GM21381 (cell line): ENCODE measurements around the gene CBX3.
"Not testable (repeated sequence)": the region's sequence is repeated elsewhere in the genome, so short reads cannot be mapped to it uniquely, and the experiment has no call there.

ENCODE experiments used
- ATAC-seq: cut with Tn5 transposase; IDR thresholded peaks from one replicate; pipeline ENCODE4 v1.9.1; 2021; ENCODE audit warnings: mild to moderate bottlenecking, moderate library complexity; ENCODE audit not compliant: unreplicated experiment

CBX3 gene

GRCh38 chr7:26187380-26188205, 14.0 kb upstream of the CBX3 start:
- no peak for ATAC-seq

GRCh38 chr7:26188206-26188956, 13.2 kb upstream of the CBX3 start:
- no peak for ATAC-seq

GRCh38 chr7:26188957-26189541, 12.5 kb upstream of the CBX3 start:
- ATAC-seq: no peak

DNA sequence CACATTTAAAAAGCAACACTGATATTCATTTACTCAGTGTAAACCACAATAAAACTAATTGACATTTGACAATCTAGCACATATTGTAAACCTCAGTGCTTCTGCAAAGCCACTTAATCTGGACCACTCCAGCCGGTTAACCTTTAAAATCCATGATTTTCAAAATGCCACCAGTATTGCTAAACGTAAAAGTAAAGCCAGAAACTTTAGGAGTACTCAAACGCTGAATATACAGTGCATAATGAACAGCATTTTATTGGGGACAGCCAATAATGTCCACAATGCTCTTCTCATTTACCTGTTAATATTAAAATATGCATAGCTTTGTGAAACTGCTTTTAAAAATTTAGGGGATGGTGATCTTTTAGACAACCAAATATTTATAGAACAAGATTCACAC, 11.8 kb upstream of the CBX3 start:
- no peak for ATAC-seq

GRCh38 chr7:26190417-26190869, 11.1 kb upstream of the CBX3 start:
- ATAC-seq: no peak

DNA sequence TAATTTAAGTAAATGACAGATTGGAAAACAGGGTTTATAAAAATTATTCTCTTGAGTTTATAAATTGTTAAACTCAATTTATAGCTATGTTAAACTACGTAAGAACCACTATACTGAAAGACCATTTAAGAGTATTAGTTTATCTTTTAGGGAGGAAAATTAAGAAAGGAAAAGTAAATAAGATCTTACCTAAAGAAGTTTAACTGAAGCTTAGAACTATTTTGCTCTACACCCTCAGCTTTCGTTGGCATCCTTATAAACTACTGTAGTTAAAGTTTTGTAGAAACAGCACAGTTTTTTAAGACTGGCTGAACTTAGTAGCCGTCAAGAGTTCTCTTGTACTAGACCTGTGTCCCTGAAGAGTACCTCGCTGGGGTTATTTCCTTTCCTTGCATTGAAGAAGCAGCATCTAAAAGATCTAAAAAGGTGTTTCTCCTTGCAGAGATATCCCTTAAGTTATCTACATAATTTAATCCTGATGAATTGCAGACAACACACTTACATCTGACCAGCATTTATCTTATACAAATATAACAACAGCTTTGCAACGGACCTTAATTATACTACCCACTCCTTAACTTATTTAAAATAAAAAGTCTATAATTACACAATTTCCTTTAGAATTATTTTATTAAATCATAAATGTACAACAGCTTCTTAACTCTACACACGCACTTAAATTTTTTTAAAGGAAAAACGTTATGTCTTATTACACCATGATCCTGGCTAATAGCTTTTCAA, 10.1 kb upstream of the CBX3 start:
- ATAC-seq: no peak

- no peak for ATAC-seq
Measured at GRCh38 chr7:26191974-26192479, 9.5 kb upstream of the CBX3 start.

GRCh38 chr7:26192485-26193087, 9.0 kb upstream of the CBX3 start:
- no peak for ATAC-seq

- ATAC-seq: no peak
Measured at GRCh38 chr7:26193432-26194207, 7.9 kb upstream of the CBX3 start.

DNA sequence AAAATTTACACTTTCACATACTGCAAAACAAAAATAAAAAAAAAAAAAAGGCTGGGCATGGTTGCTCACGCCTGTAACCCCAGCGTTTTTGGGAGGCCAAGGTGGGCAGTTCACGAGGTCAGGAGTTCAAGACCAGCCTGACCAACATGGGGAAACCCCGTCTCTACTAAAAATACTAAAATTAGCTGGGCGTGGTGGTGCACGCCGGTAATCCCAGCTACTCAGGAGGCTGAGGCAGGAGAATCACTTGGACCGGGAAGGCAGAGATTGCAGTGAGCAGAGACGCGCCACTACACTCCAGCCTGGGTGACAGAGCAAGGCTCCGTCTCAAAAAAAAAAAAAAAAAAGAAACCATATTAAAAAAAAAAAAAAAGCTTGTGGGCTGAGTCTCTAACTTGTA, 6.8 kb upstream of the CBX3 start:
- ATAC-seq: not testable (repeated sequence)

DNA sequence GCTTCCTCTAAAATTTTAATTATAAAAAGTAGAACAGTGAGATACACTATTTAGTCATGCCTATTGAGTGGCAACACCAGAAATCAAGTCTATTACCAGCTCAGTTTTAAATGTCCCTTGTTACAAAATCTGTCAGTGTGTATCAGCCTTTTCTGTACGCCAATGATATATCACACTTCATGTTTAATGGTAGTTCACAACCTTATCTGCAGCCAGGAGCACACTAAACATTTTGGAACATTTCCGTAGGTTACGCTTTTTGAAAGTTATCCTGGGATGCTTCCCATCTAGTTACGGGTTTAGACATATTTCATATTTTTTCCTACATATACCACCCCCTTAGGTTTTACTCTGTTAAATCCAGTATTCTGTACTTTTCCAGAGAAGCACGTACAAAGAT, 6.4 kb upstream of the CBX3 start:
- ATAC-seq: no peak

- ATAC-seq: no peak
Measured at GRCh38 chr7:26195867-26196657, 5.5 kb upstream of the CBX3 start.

- ATAC-seq: no peak
Measured at GRCh38 chr7:26197153-26198115, 4.1 kb upstream of the CBX3 start.

GRCh38 chr7:26198133-26198780, 3.3 kb upstream of the CBX3 start:
- ATAC-seq: no peak

- no peak for ATAC-seq
Measured at GRCh38 chr7:26198781-26199169, 2.8 kb upstream of the CBX3 start.

GRCh38 chr7:26199301-26200037, 2.1 kb upstream of the CBX3 start:
- ATAC-seq: no peak

- ATAC-seq: no peak
Measured at GRCh38 chr7:26200038-26200443, 1.5 kb upstream of the CBX3 start.
